ENCODE results near the gene SCFD2.

The SCFD2 gene

DNA sequence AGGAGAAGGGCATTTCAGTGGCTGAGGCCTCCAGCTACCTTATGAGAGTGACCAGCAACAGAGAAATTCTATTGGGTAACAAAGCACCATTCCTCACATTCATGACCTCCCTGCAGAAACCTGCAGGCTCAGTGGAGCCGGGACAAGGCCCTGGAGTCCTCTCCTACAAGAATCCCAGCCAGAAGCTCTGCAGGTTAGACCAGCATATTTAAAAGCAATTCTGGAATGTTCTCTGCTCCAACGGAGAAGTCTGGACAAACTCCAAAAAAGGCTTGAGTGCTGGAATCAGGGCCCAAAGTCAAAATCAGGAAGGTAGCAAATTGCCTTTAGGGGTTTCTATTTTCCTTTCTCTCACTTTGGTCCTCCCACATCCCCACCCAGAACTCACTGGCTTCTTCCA is 202.9 kb downstream of the SCFD2 start:
- TF ChIP-seq, protein P1, sequence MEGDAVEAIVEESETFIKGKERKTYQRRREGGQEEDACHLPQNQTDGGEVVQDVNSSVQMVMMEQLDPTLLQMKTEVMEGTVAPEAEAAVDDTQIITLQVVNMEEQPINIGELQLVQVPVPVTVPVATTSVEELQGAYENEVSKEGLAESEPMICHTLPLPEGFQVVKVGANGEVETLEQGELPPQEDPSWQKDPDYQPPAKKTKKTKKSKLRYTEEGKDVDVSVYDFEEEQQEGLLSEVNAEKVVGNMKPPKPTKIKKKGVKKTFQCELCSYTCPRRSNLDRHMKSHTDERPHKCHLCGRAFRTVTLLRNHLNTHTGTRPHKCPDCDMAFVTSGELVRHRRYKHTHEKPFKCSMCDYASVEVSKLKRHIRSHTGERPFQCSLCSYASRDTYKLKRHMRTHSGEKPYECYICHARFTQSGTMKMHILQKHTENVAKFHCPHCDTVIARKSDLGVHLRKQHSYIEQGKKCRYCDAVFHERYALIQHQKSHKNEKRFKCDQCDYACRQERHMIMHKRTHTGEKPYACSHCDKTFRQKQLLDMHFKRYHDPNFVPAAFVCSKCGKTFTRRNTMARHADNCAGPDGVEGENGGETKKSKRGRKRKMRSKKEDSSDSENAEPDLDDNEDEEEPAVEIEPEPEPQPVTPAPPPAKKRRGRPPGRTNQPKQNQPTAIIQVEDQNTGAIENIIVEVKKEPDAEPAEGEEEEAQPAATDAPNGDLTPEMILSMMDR (IDR thresholded peaks at IDR 0.05; ENCODE audit: borderline replicate concordance, control extremely low read depth, extremely low read depth, insufficient read depth, missing control alignments), result no peak
- in situ Hi-C loops (cut with MboI; ENCODE audit: low sequenced_read_pairs, unreplicated experiment), result no loop called here
- DNase-seq (ENCODE audit: low spot score), result no peak

DNA sequence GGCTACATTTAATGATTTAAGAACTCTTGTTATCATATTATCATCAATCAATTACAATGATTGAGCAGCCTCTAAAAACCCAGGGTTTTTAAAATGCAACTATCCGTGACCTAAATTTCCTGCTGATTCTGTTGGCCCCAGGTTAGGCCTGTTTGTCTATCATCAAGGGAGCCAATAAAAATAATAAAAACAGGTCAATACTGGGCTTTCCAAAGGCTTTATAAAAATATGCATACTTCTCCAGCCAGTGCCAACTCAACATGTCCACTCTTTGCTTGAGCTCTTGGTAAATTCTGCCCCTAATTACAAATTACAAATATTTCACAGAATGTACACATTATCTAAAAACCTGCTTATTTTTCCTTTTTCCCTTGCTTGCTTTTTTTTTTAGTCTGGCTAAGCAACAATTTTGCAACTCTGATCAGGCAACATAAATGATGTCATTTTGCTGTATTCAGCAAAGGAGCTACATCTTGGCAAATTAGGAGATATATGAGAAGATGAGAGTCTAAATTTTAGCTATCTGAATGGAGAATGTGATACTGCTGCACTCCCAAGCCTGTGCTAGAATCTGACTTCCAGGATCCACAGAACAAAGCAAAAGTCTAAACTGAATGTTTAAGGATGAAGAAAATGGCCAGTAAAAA is 204.0 kb downstream of the SCFD2 start:
- TF ChIP-seq, protein P1 (IDR thresholded peaks at IDR 0.05; ENCODE audit: borderline replicate concordance, control extremely low read depth, extremely low read depth, insufficient read depth, missing control alignments), result no peak
- in situ Hi-C loops (cut with MboI; ENCODE audit: low sequenced_read_pairs, unreplicated experiment), result no loop called here
- DNase-seq (ENCODE audit: low spot score), result no peak

DNA sequence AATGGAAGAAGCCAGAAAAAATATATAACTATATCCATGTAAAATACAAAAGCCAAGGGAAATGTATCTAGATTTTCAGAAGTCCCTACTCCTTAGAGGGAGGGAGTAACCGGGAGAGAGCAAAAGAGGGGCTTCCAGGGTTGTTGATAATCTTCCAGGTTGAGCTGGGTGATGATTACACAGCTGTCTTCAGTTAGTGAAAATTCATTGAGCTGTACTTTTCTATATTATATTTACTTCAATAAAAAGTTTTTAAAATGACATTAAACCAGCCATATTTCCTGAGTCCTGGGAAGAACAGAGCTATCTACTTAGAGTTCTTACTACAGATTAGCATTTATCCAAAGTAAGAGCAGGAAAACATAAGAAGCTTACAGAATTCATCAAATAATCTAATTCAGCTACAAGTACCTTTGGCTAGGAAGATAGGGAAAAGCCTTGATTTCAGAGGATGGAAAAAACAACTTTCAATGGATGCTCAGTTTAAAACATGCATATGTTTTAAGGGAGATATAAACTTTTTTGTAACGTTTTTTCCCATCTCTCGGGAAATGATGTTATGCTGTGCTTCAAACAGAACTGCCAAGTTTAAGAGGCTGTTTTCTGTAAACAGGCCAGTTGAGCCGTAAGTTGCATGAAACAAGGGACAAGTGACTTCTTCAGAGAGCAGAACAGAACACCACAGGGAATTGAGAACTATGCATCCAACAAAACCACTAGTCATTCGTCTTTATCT is 204.6 kb downstream of the SCFD2 start:
- in situ Hi-C loops (cut with MboI; ENCODE audit: low sequenced_read_pairs, unreplicated experiment), result no loop called here
- TF ChIP-seq, protein P1 (IDR thresholded peaks at IDR 0.05; ENCODE audit: borderline replicate concordance, control extremely low read depth, extremely low read depth, insufficient read depth, missing control alignments), result no peak
- DNase-seq (ENCODE audit: low spot score), result no peak

DNA sequence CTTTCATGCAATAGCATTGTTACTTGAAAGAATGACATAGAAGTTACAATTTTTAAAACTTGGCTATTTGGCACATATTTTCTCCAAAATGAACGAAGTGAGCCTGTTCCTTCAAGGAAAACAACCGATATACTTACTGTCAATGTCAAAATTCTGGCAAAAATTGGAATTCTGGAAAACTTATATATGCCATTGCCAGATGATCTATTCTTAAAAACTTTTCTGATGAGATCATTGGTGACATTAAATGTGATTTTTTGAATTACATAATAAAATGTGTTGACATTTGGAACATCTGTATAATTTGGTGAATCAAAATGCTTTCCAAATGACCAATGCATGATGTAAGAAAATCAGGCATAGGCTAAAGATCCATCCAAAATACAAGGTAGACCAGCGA is 209.0 kb downstream of the SCFD2 start:
- TF ChIP-seq, protein P1 (IDR thresholded peaks at IDR 0.05; ENCODE audit: borderline replicate concordance, control extremely low read depth, extremely low read depth, insufficient read depth, missing control alignments), result no peak
- in situ Hi-C loops (cut with MboI; ENCODE audit: low sequenced_read_pairs, unreplicated experiment), result no loop called here

DNA sequence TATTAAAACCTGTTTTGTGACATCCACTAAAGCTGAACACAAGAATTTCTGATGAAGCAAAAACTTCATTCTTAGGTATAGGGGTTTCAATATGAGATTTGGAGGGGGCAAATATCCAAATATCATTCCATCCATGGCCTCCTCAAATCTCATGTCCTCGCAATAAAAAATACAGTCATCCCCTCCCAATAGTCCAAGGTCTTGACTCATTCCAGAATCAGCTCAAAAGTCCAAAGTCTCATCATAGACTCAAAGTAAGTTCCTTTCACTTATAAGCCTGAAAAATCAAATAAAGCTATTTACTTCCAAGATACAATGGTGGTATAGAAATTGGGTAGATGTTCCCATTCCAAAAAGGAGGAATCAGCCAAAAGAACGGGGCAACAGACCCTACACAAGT is 213.4 kb downstream of the SCFD2 start:
- DNase-seq (ENCODE audit: low spot score), result no peak
- TF ChIP-seq, protein P1 (IDR thresholded peaks at IDR 0.05; ENCODE audit: borderline replicate concordance, control extremely low read depth, extremely low read depth, insufficient read depth, missing control alignments), result no peak
- in situ Hi-C loops (cut with MboI; ENCODE audit: low sequenced_read_pairs, unreplicated experiment), result no loop called here

More for the DNA sequence above, 209.0 kb downstream of the SCFD2 start:
- no peak for DNase-seq (ENCODE audit: low spot score)

DNA sequence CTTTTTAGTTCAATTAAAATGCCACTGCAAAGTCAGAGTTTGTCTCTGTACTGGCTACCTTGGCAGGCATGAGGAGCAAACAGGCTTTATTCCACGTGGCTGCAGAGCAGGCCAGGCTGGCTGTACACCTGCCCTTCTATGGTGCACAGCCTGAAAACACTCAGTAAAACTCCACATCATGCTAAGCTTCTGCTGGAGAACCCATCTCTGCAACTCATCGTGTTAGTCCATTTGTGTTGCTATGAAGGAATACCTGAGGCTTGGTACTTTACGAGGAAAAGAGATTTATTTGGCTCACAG is 214.4 kb downstream of the SCFD2 start:
- TF ChIP-seq, protein P1 (IDR thresholded peaks at IDR 0.05; ENCODE audit: borderline replicate concordance, control extremely low read depth, extremely low read depth, insufficient read depth, missing control alignments), result no peak
- in situ Hi-C loops (cut with MboI; ENCODE audit: low sequenced_read_pairs, unreplicated experiment), result no loop called here
- DNase-seq (ENCODE audit: low spot score), result no peak
